MG63 (cell line): ENCODE results near the gene LONRF2. TPM values are rescaled to one million over a fixed set of nuclear protein-coding genes. Genes with fewer than 3 reads are reported as not detected.

Experiments used
- DNase-seq: peaks from one replicate; pipeline ENCODE4 v3.0.0-alpha.2; 2020
- H3K27me3 ChIP-seq: fragments of 250-450 bp; sonication (Bioruptor Pico); 2 replicates; pipeline ENCODE4 v1.5.1; 2020; ENCODE audit warnings: mild to moderate bottlenecking, moderate library complexity
- H3K36me3 ChIP-seq: fragments of 250-450 bp; sonication (Bioruptor Pico); 2 replicates; pipeline ENCODE4 v1.5.1; 2020; ENCODE audit warnings: mild to moderate bottlenecking, moderate library complexity
- H3K4me3 ChIP-seq: fragments of 250-450 bp; sonication (Bioruptor Pico); 2 replicates; pipeline ENCODE4 v1.5.1; 2020; ENCODE audit warnings: mild to moderate bottlenecking, moderate library complexity
- H3K9me3 ChIP-seq: fragments of 250-450 bp; sonication (Bioruptor Pico); 2 replicates; pipeline ENCODE4 v1.5.1; 2020; ENCODE audit warnings: mild to moderate bottlenecking, moderate library complexity
- total RNA-seq: library from RNA; depleted of rRNA; stranded (reverse); fragments of >200 nt; shearing (Covaris generic); gene quantifications from 2 replicates; pipeline ENCODE4 v1.2.3, GENCODE V29; 2014; ENCODE audit warnings: low replicate concordance

Gene LONRF2
- total RNA-seq, 1 experiment from 2014 or later, result 1.4 TPM

DNA sequence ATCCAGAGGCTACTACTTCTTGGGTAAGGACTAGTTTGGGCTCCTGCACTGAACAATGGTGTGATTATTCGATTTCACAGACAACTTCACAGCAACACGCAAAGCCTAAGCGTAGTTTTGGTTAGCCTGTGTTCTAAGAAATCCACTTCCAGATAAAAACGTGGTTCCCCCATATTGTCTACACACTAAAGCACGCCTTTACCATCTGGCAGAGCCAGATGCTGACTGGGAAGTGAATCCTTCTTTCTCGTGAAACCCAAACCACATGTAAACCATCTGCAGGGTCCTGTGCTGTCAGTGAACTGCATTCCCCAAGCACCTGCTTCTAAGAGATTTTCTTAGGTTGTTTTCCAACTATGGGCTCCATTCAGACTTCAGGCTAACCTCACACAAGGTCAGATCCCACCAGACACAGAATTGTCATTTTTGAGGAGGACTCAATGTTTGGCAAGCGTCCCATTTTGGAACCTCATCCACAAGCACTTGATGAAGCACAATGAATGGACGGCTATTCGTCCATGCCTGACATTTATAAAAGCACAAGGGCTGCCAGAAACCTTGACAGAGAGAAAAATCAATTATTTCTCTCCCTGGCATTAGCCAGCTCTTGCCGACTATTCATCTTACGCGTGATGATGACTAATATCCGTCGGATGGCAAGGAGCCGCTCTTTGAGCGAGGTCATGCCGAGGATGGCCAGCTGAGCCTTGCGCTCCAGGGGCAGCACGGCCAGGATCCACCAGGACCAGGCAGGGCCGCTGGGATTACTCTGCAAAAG lies 38.4 kb downstream of the LONRF2 start:
- DNase-seq, result peak; percentile 88

GRCh38 chr2:100281521-100282438 lies 40.5 kb downstream of the LONRF2 start:
- Histone ChIP-seq H3K9me3 (no peaks in the 10 kb centered on the region), H3K4me3 (no peak overlapping the region), H3K27me3 (no peaks in the 10 kb centered on the region), H3K36me3 (no peaks in the 10 kb centered on the region)
- no peak for DNase-seq

More for the DNA sequence above, 38.4 kb downstream of the LONRF2 start:
- Histone ChIP-seq H3K36me3 (no peaks in the 10 kb centered on the region), H3K27me3 (no peaks in the 10 kb centered on the region), H3K4me3 (no peak overlapping the region), H3K9me3 (no peaks in the 10 kb centered on the region)

DNA sequence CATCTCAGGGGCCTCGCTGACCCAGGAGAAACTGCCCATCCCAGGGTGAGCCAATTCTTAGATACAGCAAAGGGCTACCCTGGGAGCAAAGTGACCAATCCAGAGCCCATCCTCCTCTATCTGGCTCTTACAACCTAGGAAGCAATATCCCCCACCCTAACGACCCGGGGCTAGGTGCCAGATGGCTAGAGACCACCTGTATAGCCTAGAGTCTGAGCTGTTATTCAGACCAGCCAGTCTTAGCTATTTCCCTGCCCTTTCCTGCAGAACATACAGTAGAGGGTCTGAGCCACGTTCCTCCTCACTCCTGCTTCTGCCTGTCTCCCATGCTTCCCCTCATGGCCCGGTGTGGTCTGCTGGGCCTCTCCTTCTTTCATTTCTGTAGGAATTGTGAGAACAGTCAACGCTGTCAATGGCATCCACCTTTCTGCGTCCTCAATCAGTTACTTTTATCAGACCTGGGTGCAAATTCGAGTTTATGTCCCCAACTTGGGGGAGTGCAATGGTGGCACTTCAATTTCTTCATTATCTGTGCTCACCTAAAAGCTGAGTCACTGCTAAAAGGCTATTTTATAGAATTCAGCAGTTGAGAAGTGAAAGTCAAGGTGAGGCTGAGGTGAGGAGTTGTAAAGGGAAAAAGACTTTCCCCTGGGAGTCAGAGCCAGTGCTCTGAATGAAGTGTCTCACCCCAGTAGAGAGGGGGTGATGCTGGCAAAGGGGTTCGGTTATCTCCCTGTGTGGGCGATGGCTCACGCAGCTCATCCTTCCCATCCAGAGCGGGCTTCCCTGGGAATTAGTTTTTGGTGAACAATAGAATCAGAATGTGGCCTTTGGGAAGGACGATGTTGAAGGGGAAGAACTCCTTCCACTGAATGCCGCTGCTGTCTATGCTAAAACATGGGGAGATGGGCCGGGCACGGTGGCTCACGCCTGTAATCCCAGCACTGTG lies 42.4 kb downstream of the LONRF2 start:
- H3K27me3 ChIP-seq, result no peaks in the 10 kb centered on the region
- H3K36me3 ChIP-seq, result no peaks in the 10 kb centered on the region
- H3K9me3 ChIP-seq, result no peaks in the 10 kb centered on the region
- no peak overlapping the region for H3K4me3 ChIP-seq
- DNase-seq, result no peak

GRCh38 chr2:100278986-100279385 lies 43.3 kb downstream of the LONRF2 start:
- Histone ChIP-seq H3K27me3 (no peaks in the 10 kb centered on the region), H3K36me3 (no peaks in the 10 kb centered on the region)
- DNase-seq, result no peak

DNA sequence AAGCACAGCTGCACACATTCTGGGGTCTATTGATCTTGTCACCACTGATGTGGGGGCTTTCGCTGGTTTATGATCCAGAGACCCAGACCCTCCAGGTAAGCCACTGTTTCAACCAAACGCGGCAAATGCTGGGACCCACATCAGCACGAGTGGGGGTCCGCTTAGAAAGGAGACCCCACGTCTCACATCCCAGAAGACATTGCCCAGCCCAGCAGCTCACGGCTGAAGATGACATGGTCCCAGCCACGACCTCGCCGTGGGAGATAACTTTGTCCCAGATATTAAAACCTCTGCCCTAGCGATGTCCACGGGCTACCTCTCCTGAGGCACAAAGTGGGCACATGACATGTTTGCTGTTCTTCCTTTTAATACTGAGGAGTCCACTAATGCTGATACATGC lies 43.8 kb downstream of the LONRF2 start:
- Histone ChIP-seq H3K4me3 (no peak overlapping the region), H3K36me3 (no peaks in the 10 kb centered on the region), H3K9me3 (no peaks in the 10 kb centered on the region), H3K27me3 (no peaks in the 10 kb centered on the region)
- DNase-seq, result no peak

More at GRCh38 chr2:100278986-100279385, 43.3 kb downstream of the LONRF2 start:
- Histone ChIP-seq H3K9me3 (no peaks in the 10 kb centered on the region), H3K4me3 (no peak overlapping the region)

- DNase-seq, result no peak
Measured at GRCh38 chr2:100277540-100278207, 44.6 kb downstream of the LONRF2 start.

DNA sequence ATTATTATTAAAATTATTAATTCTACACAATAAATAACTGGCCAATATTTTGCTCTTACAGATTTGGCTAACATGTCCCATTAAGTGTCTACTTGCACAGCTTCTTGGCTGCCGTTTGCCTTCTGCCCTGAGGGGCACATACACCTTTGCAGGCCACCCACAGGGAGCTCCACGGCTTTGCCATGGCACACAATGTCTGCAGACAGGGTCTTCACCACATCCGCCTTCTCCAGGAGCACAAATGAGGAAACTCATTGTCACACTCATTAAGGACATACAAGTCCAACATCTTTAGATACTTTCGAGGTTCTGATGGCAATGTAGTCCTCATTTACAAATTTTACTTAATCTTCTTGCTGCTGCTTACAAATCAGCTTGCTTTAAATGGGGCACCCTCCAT lies 45.6 kb downstream of the LONRF2 start:
- no peaks in the 10 kb centered on the region for H3K9me3 ChIP-seq
- H3K36me3 ChIP-seq, result no peaks in the 10 kb centered on the region
- H3K4me3 ChIP-seq, result no peak overlapping the region
- no peak for DNase-seq
- no peaks in the 10 kb centered on the region for H3K27me3 ChIP-seq

More at GRCh38 chr2:100277540-100278207, 44.6 kb downstream of the LONRF2 start:
- Histone ChIP-seq H3K36me3 (no peaks in the 10 kb centered on the region), H3K4me3 (no peak overlapping the region), H3K27me3 (no peaks in the 10 kb centered on the region), H3K9me3 (no peaks in the 10 kb centered on the region)

DNA sequence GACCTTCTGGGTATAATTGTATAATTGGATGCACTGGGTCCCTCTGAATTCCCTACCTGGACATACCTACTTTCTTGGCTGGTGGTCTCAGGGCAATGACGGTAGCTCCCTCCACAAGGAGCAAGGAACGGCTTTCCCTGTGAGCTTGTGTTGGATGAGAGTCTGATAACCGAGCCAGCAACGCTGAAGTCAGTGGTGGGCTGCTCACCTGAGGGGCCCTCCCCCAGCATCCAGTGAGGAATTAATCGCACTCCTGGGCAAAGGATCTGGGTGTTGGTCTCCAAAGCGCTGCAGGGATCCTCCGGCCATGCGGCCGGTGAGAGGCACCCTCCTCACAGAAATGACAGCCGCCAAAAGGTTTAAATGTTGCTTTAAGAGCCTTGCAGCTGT lies 47.1 kb downstream of the LONRF2 start:
- Histone ChIP-seq H3K36me3 (no peaks in the 10 kb centered on the region), H3K27me3 (no peaks in the 10 kb centered on the region), H3K4me3 (no peak overlapping the region), H3K9me3 (no peaks in the 10 kb centered on the region; the same call in 1 of the 2 replicates)
- DNase-seq, result no peak

DNA sequence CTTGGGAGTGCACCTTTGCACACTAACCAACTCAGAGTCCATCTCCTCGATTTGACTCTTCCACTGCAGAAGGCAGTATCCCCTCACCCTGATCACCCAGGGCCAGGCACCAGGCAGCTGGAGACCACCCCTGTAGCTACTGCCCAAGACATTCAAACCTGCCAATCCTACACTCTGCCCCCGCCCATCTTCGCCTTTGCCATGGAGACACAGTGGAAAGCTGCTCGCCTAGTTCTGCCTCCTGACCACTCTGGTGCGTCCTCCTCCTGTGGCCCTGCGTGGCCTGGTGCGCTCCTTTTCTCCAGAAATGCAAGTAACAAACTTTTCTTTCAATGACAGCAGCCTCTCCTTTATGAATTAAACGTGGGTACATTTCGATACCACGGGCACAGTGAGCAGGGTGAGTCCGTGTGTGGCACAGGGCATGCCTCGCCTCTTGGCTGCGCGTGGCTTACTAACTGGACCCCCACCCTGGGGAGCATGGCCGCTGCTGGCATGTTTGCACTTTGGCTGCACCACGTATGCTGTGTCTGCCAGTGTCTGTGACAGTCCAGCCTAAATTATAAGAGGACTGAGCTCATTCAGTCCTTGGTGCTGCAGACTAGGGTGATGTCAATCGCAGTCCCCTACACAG lies 47.6 kb downstream of the LONRF2 start:
- H3K36me3 ChIP-seq, result no peaks in the 10 kb centered on the region
- no peak overlapping the region for H3K4me3 ChIP-seq
- DNase-seq, result no peak
- no peaks in the 10 kb centered on the region for H3K27me3 ChIP-seq
- no peaks in the 10 kb centered on the region; the same call in 1 of the 2 replicates for H3K9me3 ChIP-seq

- no peak overlapping the region for H3K4me3 ChIP-seq
- H3K27me3 ChIP-seq, result no peaks in the 10 kb centered on the region
- DNase-seq, result no peak
- H3K9me3 ChIP-seq, result no peaks in the 10 kb centered on the region; the same call in 1 of the 2 replicates
- H3K36me3 ChIP-seq, result no peaks in the 10 kb centered on the region
Measured at GRCh38 chr2:100274076-100274475, 48.2 kb downstream of the LONRF2 start.

DNA sequence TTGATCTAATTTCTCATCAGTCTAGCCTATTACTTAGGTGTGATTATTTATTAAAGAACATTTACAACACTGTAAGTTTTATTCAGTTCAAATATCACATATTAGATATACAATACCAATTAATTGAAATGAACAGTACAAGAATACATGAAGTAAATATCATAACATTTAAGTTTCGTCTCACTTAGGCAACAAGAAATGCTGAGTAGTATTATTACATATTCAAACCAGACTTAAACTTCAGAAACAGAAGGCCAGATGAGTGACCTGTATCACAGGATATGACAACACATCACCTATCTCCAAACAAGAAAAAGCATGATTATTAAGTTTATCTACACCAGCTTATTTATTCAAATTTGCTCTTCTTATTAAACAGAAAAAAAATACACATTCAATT lies 48.9 kb downstream of the LONRF2 start:
- no peak overlapping the region for H3K4me3 ChIP-seq
- no peak for DNase-seq

GRCh38 chr2:100272841-100273329 lies 49.4 kb downstream of the LONRF2 start:
- H3K9me3 ChIP-seq, result no peaks in the 10 kb centered on the region; the same call in 1 of the 2 replicates
- no peak overlapping the region for H3K4me3 ChIP-seq
- DNase-seq, result no peak
- H3K36me3 ChIP-seq, result no peaks in the 10 kb centered on the region
- no peaks in the 10 kb centered on the region for H3K27me3 ChIP-seq

More for the DNA sequence above, 48.9 kb downstream of the LONRF2 start:
- H3K27me3 ChIP-seq, result no peaks in the 10 kb centered on the region
- H3K36me3 ChIP-seq, result no peaks in the 10 kb centered on the region
- H3K9me3 ChIP-seq, result no peaks in the 10 kb centered on the region; the same call in 1 of the 2 replicates

- Histone ChIP-seq H3K36me3 (no peaks in the 10 kb centered on the region), H3K4me3 (no peak overlapping the region)
- no peak for DNase-seq
Measured at GRCh38 chr2:100271210-100271609, 51.1 kb downstream of the LONRF2 start.

DNA sequence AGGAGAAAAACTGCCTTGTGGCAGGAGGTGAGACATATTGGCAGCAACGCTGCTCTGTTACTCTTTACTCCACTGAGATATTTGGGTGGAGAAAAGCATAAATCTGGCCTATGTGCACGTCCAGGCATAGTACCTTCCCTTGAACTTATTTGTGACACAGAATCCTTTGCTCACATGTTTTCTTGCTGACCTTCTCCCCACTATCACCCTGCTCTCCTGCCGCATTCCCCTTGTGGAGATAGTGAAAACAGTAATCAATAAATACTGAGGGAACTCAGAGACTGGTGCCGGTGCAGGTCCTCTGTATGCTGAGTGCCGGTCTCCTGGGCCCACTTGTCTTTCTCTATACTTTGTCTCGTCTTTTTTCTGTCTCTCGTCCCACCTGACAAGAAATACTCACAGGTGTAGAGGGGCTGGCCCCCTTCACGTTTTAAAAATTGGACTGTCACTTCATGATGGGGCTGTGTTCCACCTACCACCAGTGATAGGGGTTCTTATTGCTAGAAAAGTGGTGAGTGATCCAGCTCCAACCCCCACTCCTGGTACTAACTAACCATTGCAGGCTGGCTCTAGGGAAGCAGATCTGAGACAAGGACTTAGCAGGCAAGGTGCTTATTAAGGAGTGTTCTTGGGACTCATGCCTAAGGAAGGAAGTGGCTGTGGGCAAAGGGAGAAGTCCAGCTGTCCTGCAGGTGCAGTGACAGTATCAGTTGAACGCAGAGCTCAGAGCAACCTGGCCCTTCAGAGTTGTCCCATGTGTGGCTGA lies 51.7 kb downstream of the LONRF2 start:
- Histone ChIP-seq H3K27me3 (no peaks in the 10 kb centered on the region), H3K4me3 (no peak overlapping the region), H3K9me3 (no peaks in the 10 kb centered on the region; the same call in 1 of the 2 replicates), H3K36me3 (no peaks in the 10 kb centered on the region)
- DNase-seq, result no peak

More at GRCh38 chr2:100271210-100271609, 51.1 kb downstream of the LONRF2 start:
- H3K27me3 ChIP-seq, result no peaks in the 10 kb centered on the region
- H3K9me3 ChIP-seq, result no peaks in the 10 kb centered on the region; the same call in 1 of the 2 replicates
